NCI-H524 (cell line): ENCODE data around the gene ARHGEF4.

ENCODE experiments used
- DNase-seq, 2 experiments: peaks; one replicate each; lab custom pipeline; 2025; lab: John Stamatoyannopoulos, UW

Gene ARHGEF4

GRCh38 chr2:130834931-130835765 is 1.6 kb upstream of the ARHGEF4 start:
- peak; percentile 87 to 94 for DNase-seq

GRCh38 chr2:130835766-130836015 is 1.0 kb upstream of the ARHGEF4 start:
- no peak for DNase-seq

DNA sequence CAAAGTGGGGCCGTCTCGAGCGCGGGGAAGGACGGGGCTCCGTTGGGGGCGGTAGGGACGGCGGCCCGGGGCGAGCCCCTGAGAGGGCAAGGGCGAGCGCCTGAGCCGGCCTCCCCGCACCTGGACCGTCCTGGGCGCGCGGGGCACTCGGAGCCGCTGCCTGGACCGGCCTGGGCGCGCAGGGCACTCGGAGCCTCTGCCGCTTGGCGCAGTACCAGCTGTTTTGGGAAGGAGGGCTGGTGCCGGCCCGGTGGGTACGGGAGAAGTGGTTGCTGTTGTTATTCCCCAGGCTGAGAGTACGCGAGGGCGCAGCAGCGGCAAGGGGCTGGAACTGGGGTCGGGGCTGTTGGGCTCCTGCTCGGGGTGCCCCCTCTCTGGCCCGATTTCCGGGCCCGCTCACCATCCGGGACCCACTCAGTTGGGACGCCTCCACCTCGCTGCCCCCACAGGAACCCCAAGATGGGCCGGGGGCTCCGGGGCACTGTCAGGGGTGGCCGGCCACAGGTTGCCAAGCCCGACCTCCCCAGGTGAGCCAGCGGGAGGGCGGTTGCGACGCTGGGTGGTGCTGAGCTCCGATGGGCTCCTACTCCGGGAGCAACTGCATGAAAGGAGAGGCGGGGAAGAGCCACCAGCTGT is 579 bp downstream of the ARHGEF4 start:
- DNase-seq: peak; percentile 18 to 65

DNA sequence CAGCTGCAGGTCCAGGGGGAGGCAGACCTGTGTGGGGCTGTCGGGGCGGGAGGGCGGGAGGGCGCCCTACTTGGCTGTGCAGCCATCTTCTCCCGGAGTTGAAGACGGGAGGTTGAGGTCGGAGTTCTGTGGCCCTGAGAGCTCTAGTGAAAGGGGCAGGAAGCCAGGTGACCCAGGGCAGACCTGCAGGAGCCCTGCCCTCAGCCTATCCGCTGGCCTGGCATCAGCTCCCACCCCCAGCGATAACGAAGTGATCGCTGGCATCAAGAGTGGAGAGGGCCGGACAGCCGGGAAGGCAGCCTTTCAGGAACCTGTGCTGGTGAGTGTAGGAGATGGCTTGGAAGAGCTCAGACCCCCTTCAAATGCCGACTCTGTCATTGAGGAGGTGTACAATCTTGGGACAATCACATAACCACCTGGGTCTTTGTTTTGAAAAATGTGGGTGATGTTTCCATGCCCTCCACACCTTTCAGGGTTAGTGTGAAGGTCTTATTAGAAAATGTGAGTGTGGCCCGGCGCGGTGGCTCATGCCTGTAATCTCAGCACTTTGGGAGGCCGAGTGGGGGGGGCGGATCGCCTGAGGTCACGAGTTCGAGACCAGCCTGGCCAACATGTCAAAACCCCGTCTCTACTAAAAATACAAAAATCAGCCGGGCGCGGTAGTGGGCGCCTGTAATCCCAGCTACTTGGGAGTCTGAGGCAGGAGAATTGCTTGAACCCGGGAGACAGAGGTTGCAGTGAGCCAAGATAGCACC is 1.3 kb downstream of the ARHGEF4 start:
- no peak for DNase-seq

DNA sequence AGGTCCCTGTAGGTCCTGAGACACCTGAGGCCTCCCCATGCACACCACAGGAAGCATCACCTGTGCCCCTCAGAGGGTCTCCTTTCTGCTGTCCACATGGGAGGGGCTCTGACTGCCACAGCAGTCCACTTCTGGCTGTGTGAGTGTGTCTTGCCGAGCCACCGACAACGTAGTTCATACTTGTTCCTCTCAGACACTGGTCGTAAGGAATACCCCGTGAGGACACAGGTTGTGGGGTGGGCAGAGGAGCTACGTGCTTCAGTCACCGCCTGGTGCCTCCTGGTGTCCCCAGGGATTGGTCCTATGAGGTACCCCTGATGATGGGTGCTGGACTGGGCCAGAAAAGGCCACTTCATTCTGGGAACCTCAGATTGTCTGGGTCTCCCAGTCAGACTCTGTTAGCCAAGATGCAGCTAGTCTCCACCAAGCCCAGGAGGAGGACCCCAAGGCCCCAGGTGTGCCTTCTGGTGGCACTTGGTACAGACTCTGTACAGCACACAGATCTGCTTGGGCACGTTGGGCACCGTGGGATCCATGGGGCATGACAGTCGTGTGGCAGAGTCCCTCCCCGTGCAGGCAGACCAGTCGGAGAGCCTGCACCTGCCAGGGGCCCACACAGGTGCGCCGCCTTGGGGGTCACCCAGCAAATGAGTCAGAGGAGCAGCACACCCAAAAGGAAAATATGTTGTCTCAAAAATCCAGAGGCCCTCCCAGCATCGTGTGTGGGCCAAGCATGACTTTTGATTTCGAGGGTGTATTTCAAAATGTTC is 2.5 kb downstream of the ARHGEF4 start:
- no peak for DNase-seq

DNA sequence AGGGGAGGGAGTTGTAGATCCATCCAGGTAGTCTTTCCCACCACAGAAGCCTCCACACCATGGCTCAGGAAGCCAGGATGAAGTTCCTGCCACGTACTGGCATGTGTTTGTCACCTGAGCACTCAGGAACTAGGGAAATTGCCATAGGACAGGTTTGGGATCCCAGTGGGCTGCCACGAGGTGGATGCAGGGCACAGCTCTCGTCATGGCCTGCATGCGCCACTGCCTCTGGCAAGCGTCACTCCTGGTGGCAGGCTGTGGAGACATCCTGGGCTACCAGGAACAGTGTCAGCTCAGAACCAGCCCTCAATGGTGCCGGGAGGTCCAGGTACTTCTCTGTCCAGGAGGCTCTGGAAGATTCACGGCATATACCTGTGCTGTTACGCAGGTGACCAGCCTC is 3.8 kb downstream of the ARHGEF4 start:
- DNase-seq: no peak

GRCh38 chr2:130841741-130842365 is 5.1 kb downstream of the ARHGEF4 start:
- no peak for DNase-seq

GRCh38 chr2:130842770-130843169 is 6.1 kb downstream of the ARHGEF4 start:
- DNase-seq: peak; percentile 46 to 60

GRCh38 chr2:130843321-130843985 is 6.7 kb downstream of the ARHGEF4 start:
- DNase-seq: peak; percentile 86 to 90

- no peak for DNase-seq
Measured at GRCh38 chr2:130844161-130844560, 7.4 kb downstream of the ARHGEF4 start.

DNA sequence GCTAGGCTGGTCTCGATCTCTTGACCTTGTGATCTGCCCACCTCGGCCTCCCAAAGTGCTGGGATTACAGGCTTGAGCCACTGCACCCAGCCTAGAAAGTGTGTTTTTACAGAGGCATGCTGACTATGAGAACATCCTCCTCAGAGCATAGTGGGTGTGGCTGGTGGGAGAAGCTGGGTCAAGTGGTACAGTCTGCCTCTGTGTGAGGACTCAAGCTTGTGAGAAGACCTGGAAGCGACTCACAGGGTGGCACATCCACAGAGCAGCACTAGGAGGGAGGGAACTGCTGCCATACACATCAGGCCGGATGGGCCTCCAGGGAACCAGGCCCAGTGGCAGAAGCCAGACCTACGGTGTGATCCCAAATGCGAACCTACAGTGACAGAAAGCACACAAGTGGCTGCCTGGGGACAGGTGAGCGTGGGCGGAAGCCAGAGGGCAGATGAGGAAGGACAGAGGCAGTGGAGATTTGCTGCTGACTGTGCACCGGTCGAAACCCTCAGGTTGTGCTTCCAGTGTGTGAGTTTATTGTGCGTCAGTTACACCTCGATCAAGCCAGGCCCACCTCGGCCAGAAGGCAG is 8.9 kb downstream of the ARHGEF4 start:
- no peak for DNase-seq

GRCh38 chr2:130846233-130846632 is 9.5 kb downstream of the ARHGEF4 start:
- no peak for DNase-seq

- DNase-seq: no peak
Measured at GRCh38 chr2:130846686-130847375, 10.1 kb downstream of the ARHGEF4 start.

DNA sequence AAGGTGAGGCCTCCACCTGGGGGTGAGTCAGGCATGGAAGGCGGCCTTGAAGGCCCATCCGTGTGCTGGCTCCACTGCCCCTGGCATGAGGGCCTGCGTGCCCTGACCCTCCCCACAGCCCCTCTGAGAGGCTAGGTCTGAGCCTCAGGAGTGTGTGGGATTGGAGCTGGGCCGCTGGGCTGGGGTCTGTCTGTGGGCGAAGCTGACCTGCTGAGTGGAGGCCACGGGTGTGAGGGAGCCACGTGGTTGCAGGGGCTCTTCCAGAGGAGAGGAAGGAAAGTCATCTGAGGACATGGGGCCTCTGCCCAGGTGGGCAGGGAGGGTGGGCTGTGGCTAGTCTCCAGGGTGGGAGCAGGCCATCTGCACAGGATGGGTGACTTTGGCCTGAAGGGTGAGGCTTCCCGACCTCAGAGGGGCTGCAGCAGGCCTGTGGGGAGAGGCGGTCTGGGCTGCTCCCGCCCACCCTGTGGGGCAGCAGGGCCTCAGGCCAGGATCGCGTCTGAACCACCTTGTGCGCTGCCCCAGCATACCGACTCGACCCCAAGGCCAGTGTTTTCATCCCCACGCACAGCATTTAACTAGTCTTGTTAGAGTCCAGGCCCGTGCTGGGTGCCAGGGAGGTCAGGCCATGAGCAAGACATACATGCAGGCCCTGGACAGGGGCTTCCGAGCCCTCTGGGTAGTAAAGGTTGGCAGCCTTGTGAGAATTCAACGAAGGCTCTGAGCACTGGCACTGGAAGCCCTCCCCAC is 11.2 kb downstream of the ARHGEF4 start:
- no peak for DNase-seq

DNA sequence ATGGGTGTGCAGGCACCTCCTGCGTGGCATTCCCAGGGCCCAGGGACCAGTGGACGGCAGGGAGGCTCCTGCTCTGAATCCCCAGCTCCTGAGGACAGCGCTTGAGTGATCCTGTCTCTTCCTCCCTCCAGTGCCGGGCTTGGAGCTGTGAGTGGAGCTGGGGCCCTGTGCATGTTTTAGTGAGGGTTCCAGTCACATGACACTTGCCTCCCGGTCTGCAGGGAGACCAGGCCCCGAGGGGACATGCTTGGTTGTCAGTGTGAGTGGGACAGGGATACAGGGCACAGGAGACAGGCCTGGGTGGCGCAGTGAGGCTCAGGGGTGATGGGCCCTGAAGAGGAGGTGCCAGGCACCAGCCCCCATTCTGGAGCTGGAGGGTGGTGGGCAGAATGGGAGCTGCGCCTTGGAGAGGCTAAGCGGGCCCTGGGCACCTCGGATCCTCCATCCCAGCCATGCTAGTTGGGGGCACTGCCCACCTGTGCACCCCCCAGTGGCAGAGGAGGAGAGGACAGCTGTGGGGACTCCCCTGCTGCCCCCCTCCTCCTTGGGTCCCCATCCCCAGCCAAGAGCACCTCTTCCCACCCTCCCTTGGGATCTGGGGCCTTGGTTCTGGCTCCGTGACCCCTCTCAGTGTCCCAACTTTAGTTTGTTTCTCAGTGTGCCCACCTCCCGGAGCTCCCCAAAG is 12.0 kb downstream of the ARHGEF4 start:
- DNase-seq: no peak

DNA sequence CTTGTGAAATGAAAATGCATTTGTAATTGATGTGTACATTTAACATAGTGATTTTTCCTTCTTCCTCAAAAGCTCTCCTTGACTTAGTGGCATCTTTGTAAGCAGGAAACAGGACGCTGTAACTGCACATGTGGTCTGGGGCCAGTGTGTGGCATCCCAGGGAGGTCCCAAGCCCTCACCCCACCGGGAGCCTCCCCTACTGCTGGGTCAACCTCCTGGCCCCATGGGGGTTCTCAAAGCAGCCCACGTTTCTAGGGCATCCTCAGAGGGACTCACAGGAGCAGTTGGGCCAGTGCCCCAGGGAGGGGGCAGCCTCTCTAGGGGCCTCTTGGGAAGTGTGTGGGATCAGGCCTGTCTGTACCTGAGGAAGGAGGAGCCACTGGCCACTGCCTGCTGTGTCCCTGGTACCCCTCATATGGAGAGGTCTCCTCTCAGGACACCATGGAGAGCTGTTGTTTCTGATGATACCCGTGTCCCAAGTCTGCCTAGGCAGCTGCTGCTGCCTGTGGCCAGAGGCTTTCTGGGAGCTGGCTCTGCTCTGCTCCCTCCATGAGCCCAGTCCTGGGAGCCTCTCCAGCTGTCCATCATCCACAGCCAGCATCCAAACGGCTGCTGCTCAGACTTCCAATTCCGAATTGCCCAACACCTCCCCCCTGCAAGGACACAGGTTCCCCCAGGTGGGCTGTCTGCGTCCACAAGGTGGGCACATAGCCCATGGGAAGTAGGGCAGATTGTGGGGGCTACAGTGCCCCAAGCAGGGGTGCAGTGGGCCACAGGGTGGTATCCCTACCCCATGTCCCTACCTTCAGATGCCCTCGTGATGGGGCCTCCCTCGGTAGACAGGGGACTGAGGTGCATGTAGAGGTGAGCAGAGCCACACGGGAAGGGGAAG is 13.4 kb downstream of the ARHGEF4 start:
- DNase-seq: peak; percentile 39 to 47

GRCh38 chr2:130850788-130851623 is 14.3 kb downstream of the ARHGEF4 start:
- DNase-seq: peak; percentile 57 to 72
